Gastroesophageal sphincter (tissue), 4 donors: Measurements from ENCODE around the gene SORL1-AS1.

ENCODE experiments used
- ATAC-seq: fragments of 150-250 bp; one replicate; pipeline ENCODE4 v1.9.1; 2016; ENCODE audit warnings: mild to moderate bottlenecking, moderate library complexity
- H3K27ac ChIP-seq, 4 donors: fragments of 200-600 bp; sonication (generic) in 3 of 4; 1 replicate in 3 of 4; 2 replicates in 1 of 4; pipeline ENCODE4 v1.5.1; 2016 to 2019
- H3K27me3 ChIP-seq: fragments of 200-600 bp; sonication (generic); one replicate; pipeline ENCODE4 v1.5.1; 2019
- H3K36me3 ChIP-seq, 2 donors: fragments of 200-600 bp; sonication (generic); one replicate each; pipeline ENCODE4 v1.5.1; 2019; ENCODE audit warnings: control low read depth in 1 of 2
- H3K4me1 ChIP-seq, 3 donors: fragments of 200-600 bp; sonication (generic); 1 replicate in 2 of 3; 2 replicates in 1 of 3; pipeline ENCODE4 v1.5.1; 2016 to 2019; ENCODE audit warnings: control low read depth in 2 of 3
- H3K4me3 ChIP-seq, 2 donors: fragments of 200-600 bp; sonication (generic); one replicate each; pipeline ENCODE4 v1.5.1; 2019; ENCODE audit warnings: mild to moderate bottlenecking in 1 of 2, moderate library complexity in 1 of 2
- H3K9me3 ChIP-seq, 3 donors: fragments of 200-600 bp; sonication (generic); one replicate each; pipeline ENCODE4 v1.5.1; 2017 to 2019; ENCODE audit warnings: control low read depth in 2 of 3
- EP300 ChIP-seq: sonication (generic); formaldehyde crosslinking; IDR thresholded peaks from one replicate; pipeline ENCODE4 v1.6.1; 2017; ENCODE audit warnings: antibody characterized with exemption, mild to moderate bottlenecking
- POLR2A ChIP-seq, 2 donors: fragments of 450-650 bp; IDR thresholded peaks; one replicate each; pipeline ENCODE4 v1.6.1; 2017; ENCODE audit warnings: antibody characterized with exemption in 2 of 2, mild to moderate bottlenecking in 2 of 2, moderate library complexity in 1 of 2
- POLR2AphosphoS5 ChIP-seq: sonication (generic); formaldehyde crosslinking; IDR thresholded peaks from one replicate; pipeline ENCODE4 v1.6.1; 2017; ENCODE audit warnings: antibody characterized with exemption
- WGBS, 2 donors: methylation state at CpG; one replicate each; pipeline ENCODE4 v1.1.5; 2018; ENCODE audit warnings: low coverage in 1 of 2; 5-methylcytosine and 5-hydroxymethylcytosine counted together
- TF ChIP-seq, protein P1 (sequence below), 4 experiments: fragments of 200-600 bp in 2 of 4; fragments of 450-650 bp in 2 of 4; sonication (generic) in 1 of 4; IDR thresholded peaks; one replicate each; pipeline ENCODE4 v1.5.1; 2017 to 2019; ENCODE audit warnings: antibody characterized with exemption in 4 of 4, mild to moderate bottlenecking in 2 of 4, moderate library complexity in 2 of 4

Gene SORL1-AS1

DNA sequence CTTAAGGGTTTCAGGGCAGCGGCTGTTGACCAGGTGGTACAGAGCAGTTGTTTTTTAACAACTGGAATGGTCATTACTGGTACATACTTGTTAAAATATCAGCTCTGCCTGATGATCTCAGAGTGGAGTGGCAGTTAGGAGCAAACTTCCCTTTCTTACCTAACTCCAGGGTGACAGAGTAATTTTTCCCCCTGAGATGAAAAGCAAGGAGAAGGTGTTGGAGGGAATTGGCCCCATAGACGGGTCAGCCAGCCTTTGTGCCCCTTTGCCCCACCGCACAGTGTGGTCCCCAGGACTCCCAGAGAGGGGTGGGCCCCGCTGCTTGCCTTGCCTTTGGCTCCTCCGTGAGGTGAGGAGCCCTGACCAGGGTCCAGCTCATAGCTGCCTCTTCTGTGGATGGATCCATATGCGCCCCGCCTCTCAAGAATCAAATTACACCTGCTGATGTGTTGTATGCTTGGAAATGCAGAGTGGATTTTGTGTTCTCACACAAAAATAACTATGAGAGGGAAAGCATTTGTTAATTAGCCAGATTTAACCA, 27.0 kb upstream of the SORL1-AS1 start:
- Histone ChIP-seq H3K27me3 (no peaks in the 10 kb centered on the region), H3K27ac (no peak overlapping the region), H3K9me3 (no peaks in the 10 kb centered on the region), H3K36me3 (peaks cover 0 to 11% of the 10 kb centered on the region in 2 donors), H3K4me3 (no peak overlapping the region), H3K4me1 (peaks cover 0 to 10% (median 0%) of the 10 kb centered on the region in 3 donors)
- TF ChIP-seq POLR2AphosphoS5 (no peak), POLR2A (IDR thresholded peaks at IDR 0.05) (no peak), EP300 (no peak)
- TF ChIP-seq, protein P1, sequence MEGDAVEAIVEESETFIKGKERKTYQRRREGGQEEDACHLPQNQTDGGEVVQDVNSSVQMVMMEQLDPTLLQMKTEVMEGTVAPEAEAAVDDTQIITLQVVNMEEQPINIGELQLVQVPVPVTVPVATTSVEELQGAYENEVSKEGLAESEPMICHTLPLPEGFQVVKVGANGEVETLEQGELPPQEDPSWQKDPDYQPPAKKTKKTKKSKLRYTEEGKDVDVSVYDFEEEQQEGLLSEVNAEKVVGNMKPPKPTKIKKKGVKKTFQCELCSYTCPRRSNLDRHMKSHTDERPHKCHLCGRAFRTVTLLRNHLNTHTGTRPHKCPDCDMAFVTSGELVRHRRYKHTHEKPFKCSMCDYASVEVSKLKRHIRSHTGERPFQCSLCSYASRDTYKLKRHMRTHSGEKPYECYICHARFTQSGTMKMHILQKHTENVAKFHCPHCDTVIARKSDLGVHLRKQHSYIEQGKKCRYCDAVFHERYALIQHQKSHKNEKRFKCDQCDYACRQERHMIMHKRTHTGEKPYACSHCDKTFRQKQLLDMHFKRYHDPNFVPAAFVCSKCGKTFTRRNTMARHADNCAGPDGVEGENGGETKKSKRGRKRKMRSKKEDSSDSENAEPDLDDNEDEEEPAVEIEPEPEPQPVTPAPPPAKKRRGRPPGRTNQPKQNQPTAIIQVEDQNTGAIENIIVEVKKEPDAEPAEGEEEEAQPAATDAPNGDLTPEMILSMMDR (IDR thresholded peaks at IDR 0.05) = no peak
- 92 to 100% methylated on average over 2 to 4 of the region's 7 CpGs for WGBS, 2 donors
- no peak for ATAC-seq

DNA sequence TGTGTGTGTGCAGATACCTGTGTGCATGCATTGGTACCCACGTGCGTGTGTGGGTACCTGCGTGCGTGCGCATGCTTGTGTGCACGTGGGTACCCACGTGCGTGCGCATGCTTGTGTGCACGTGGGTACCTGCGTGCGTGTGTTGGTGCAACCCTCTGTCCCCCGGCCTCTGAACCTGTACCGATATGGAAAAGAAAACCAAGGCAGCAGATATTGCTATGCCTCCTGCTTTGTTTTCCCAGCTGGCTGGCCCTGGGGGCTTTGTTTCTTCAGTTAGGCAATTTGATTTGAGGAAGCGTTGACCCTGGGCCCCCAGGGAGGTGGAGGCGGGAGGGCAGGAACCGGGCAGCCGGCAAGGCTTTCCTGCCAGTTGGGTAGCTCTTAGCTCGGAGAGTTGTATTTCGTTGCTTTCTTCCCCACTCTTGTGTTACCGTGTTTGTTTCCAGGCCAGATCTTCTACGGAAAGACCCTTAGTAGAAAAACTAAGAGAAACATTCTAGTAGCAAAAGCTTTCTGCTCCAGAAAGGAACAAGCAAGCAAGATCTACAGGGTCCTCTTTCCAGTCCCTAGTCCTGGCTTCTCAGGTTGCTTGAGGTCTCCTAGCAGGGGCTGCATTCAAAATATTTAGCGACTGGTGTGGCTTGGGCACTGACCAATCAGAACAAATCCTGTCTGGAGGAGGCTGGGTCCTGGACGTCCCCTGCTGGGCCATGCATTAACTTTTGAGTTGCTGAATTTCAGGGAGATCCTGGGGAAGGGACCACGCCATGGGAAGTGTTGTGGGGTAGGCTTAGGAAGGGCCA, 26.3 kb upstream of the SORL1-AS1 start:
- H3K4me1 ChIP-seq = peaks cover 0 to 10% (median 0%) of the 10 kb centered on the region in 3 donors
- no peak overlapping the region for H3K4me3 ChIP-seq
- no peaks in the 10 kb centered on the region for H3K27me3 ChIP-seq
- no peak for ATAC-seq
- H3K36me3 ChIP-seq = peaks cover 0 to 11% of the 10 kb centered on the region in 2 donors
- H3K27ac ChIP-seq = no peak overlapping the region
- TF ChIP-seq, protein P1 (IDR thresholded peaks at IDR 0.05) = no peak
- TF ChIP-seq POLR2A (IDR thresholded peaks at IDR 0.05) (no peak), POLR2AphosphoS5 (no peak), EP300 (no peak)
- H3K9me3 ChIP-seq = no peaks in the 10 kb centered on the region
- 63 to 67% methylated on average over 2 to 6 of the region's 25 CpGs for WGBS, 2 donors

DNA sequence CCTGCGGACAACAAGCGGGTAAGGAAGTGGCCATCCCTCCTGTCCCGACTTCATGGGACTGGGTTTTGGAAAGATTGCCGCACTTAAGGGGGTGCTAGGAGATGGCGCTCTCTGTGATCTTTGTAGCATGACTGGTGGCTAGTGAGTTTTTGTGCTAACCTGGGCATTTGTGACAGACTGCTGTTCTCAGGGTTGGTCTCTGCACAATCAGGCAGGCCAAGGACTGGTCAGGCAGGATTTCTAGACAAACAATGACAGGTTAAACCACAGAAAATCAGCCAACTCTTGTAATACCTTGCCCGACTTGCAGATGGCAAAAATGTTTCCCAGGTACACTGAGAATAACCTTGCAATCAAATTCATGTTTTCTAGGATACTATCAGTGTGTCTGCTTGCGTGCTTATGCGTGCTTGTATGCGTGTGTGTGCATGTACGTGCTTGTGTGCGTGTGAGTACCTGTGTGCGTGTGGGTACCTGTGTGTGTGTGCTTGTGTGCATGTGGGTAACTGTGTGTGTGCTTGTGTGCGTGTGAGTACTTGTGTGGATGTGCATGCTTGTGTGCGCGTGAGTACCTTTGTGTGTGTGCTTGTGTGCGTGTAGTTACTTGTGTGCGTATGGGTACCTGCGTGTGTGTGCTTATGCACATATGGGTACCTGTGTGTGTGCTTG, 25.6 kb upstream of the SORL1-AS1 start:
- Histone ChIP-seq H3K27me3 (no peaks in the 10 kb centered on the region), H3K27ac (no peak overlapping the region), H3K4me3 (no peak overlapping the region), H3K9me3 (no peaks in the 10 kb centered on the region), H3K4me1 (peaks cover 0 to 11% (median 0%) of the 10 kb centered on the region in 3 donors), H3K36me3 (peaks cover 0 to 11% of the 10 kb centered on the region in 2 donors)
- ATAC-seq = no peak
- no peak for TF ChIP-seq EP300
- TF ChIP-seq, protein P1 (IDR thresholded peaks at IDR 0.05) = no peak
- TF ChIP-seq POLR2AphosphoS5 = no peak
- no peak for TF ChIP-seq POLR2A (IDR thresholded peaks at IDR 0.05)
- 87 to 100% methylated on average over 2 to 7 of the region's 18 CpGs for WGBS, 2 donors

DNA sequence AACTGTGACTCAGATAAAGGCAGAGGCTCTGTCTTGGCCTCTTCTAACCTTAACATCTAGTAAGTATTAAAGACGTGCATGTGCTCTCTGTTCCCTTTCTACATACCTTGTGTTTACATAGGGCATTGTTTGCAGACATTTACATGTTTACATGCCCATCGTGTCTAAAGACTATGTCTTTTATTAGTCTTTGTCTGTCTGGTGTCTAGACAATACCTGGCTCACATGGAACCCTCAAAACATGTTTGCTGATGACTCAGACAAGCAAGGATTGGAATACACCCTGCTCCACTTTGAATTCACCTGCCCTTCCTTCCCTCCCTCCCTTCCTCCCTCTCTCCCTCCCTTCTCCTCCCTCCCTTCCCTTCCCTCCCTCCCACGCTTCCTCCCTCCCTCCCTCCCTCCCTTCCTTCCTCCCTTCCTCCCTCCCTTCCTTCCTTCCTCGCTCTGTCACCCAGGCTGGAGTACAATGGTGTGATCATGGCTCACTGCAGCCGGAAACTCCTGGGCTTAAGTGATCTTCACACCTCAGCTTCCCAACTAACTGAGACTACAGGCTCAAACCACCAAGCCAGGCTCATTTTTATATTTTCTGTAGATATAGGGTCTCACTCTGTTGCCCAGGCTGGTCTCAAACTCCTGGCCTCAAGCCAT, 23.7 kb upstream of the SORL1-AS1 start:
- H3K4me3 ChIP-seq = no peak overlapping the region
- WGBS, 2 donors = 61 to 70% methylated on average over 2 to 4 of the region's 5 CpGs
- H3K4me1 ChIP-seq = peaks cover 0 to 13% (median 0%) of the 10 kb centered on the region in 3 donors
- H3K36me3 ChIP-seq = peaks cover 0 to 11% of the 10 kb centered on the region in 2 donors
- no peak overlapping the region for H3K27ac ChIP-seq
- TF ChIP-seq EP300 (no peak), POLR2A (IDR thresholded peaks at IDR 0.05) (no peak), POLR2AphosphoS5 (no peak)
- TF ChIP-seq, protein P1 (IDR thresholded peaks at IDR 0.05) = no peak
- no peaks in the 10 kb centered on the region for H3K9me3 ChIP-seq
- no peak for ATAC-seq
- no peaks in the 10 kb centered on the region for H3K27me3 ChIP-seq
